Fibroblast of lung (primary cell): Measurements from ENCODE around the gene MYD88. TPM values are rescaled to one million over a fixed set of nuclear protein-coding genes. Genes with fewer than 3 reads are reported as not detected.
"Not testable (repeated sequence)": the region's sequence is repeated elsewhere in the genome, so short reads cannot be mapped to it uniquely, and the experiment has no call there.

Source experiments
- DNase-seq, 2 donors: peaks; one replicate each; pipeline versions ENCODE4 v3.0.0 to v3.0.0-alpha.2; 2010; ENCODE audit warnings: low read depth in 2 of 2
- H2AFZ ChIP-seq: 2 replicates; pipeline ENCODE4 v1.5.1; 2012; ENCODE audit warnings: low read length, control low read depth, inconsistent platforms
- H3K27ac ChIP-seq: 2 replicates; pipeline ENCODE4 v1.5.1; 2011; ENCODE audit warnings: low read length, control low read depth; ENCODE audit not compliant: insufficient read depth
- H3K27me3 ChIP-seq: 2 replicates; pipeline ENCODE4 v1.5.1; 2011; ENCODE audit warnings: mild to moderate bottlenecking, low read length; ENCODE audit not compliant: control insufficient read depth, insufficient read depth
- H3K36me3 ChIP-seq: 2 replicates; pipeline ENCODE4 v1.5.1; 2011; ENCODE audit warnings: low read length; ENCODE audit not compliant: control insufficient read depth, insufficient read depth
- H3K4me1 ChIP-seq: 2 replicates; pipeline ENCODE4 v1.5.1; 2011; ENCODE audit warnings: low read length; ENCODE audit not compliant: control insufficient read depth, insufficient read depth; ENCODE audit errors: extremely low read depth
- H3K4me2 ChIP-seq: 2 replicates; pipeline ENCODE4 v1.5.1; 2011; ENCODE audit warnings: low read length, control low read depth; ENCODE audit not compliant: insufficient read depth; ENCODE audit errors: extremely low read depth
- H3K4me3 ChIP-seq, 4 experiments: fragments of 200-600 bp in 1 of 4; sonication (generic) in 1 of 4; replicated peaks in 1 of 4; 2 replicates each; pipeline ENCODE4 v1.5.1; 2011 to 2016; ENCODE audit warnings: low read length in 4 of 4, low read depth in 3 of 4, mild to moderate bottlenecking in 3 of 4, control low read depth in 2 of 4, inconsistent platforms in 1 of 4, mixed read lengths in 1 of 4; ENCODE audit not compliant: insufficient read depth in 1 of 4; ENCODE audit errors: control extremely low read depth in 1 of 4
- H3K79me2 ChIP-seq: 2 replicates; pipeline ENCODE4 v1.5.1; 2012; ENCODE audit warnings: mild to moderate bottlenecking, low read length, inconsistent platforms; ENCODE audit not compliant: control insufficient read depth, insufficient read depth
- H3K9ac ChIP-seq: 2 replicates; pipeline ENCODE4 v1.5.1; 2011; ENCODE audit warnings: mild to moderate bottlenecking, low read length, control low read depth; ENCODE audit not compliant: insufficient read depth
- H3K9me3 ChIP-seq: 2 replicates; pipeline ENCODE4 v1.5.1; 2012; ENCODE audit warnings: low read depth, low read length; ENCODE audit not compliant: control insufficient read depth, insufficient read depth
- H4K20me1 ChIP-seq: 2 replicates; pipeline ENCODE4 v1.5.1; 2011; ENCODE audit warnings: low read length; ENCODE audit not compliant: control insufficient read depth, insufficient read depth; ENCODE audit errors: extremely low read depth
- CTCF ChIP-seq, 2 donors: IDR thresholded peaks in 1 of 2; conservative IDR thresholded peaks in 1 of 2; 1 replicate in 1 of 2; 2 replicates in 1 of 2; pipeline ENCODE4 v1.5.1; 2011 to 2012; ENCODE audit warnings: low read length in 2 of 2, control low read depth in 1 of 2, inconsistent platforms in 1 of 2, low read depth in 1 of 2, mild to moderate bottlenecking in 1 of 2
- EZH2 ChIP-seq: IDR thresholded peaks from 2 replicates; pipeline ENCODE4 v1.5.1; 2012; ENCODE audit warnings: low read length, control low read depth, mild to moderate bottlenecking; ENCODE audit errors: missing control alignments
- polyA plus RNA-seq, 2 donors: library from polyadenylated mRNA; depleted of rRNA in 1 of 2; stranded (reverse) in 1 of 2; unstranded in 1 of 2; fragments of >200 nt; gene quantifications; 2 replicates each; pipeline ENCODE4 v1.2.1, GENCODE V29; 2011 to 2012; ENCODE audit warnings: missing spikeins in 1 of 2
- total RNA-seq: library from RNA; depleted of rRNA; stranded (reverse); fragments of >200 nt; gene quantifications from 2 replicates; pipeline ENCODE4 v1.2.1, GENCODE V29; 2014

The MYD88 gene
- total and polyA plus RNA-seq, 2 donors (not counting 1 experiment from before 2014, with no cell fraction given), result 12.1 to 22.1 TPM

GRCh38 chr3:38158472-38158871, 20.0 kb downstream of the MYD88 start:
- Histone ChIP-seq H4K20me1 (no peaks in the 10 kb centered on the region), H2AFZ (no peak overlapping the region), H3K9ac (no peak overlapping the region), H3K4me2 (no peak overlapping the region), H3K79me2 (no peaks in the 10 kb centered on the region), H3K36me3 (no peaks in the 10 kb centered on the region), H3K27me3 (no peaks in the 10 kb centered on the region), H3K4me3 (no peak overlapping the region), H3K4me1 (no peaks in the 10 kb centered on the region), H3K9me3 (no peaks in the 10 kb centered on the region), H3K27ac (no peak overlapping the region)
- no peak for DNase-seq
- TF ChIP-seq CTCF (conservative IDR thresholded peaks at IDR 0.05 in 1 of 2, IDR thresholded peaks at IDR 0.05 in 1 of 2; ENCODE audit: low read depth in 1 of 2, low read length in 2 of 2) (no peak), EZH2 (no peak)

- not testable (repeated sequence) for H3K4me1 ChIP-seq, H3K4me3 ChIP-seq, H3K36me3 ChIP-seq, H2AFZ ChIP-seq, H4K20me1 ChIP-seq, DNase-seq, H3K9me3 ChIP-seq, H3K4me2 ChIP-seq, H3K27ac ChIP-seq, H3K27me3 ChIP-seq, H3K79me2 ChIP-seq, H3K9ac ChIP-seq
Measured at GRCh38 chr3:38160704-38161103, 22.2 kb downstream of the MYD88 start.

DNA sequence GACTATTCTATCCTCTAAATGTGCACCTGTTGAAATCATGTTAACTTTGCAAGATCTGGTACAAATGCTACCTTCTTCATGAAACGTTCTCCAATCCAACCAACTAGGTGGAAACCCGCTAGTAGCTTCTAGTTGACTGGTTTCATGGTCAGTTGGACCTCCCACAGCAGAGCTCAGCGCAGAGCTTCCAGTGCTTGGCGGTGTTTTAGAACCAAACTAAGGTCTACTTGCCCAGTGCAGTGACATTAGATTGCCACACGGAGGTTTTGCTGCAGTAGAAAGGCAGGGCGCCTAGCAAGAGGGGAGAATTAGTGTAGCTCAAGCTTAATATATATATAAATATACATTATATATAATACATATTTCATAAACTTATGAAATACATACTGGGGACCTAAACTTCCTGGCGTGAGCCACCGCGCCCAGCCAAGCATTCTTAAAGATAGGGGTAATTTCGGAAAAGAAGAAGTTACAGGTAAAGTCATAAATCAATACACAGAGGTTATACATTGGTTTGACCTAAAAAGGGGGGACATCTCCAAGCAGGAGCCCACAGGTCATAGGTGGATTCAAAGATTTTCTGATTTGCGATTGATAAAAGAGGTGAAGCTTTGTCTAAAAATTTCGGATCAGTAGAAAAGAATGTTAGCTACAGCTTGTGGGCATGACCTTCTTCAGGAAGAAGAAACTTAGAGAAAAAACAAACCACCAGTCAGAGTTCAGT, 24.8 kb downstream of the MYD88 start:
- no peak for DNase-seq
- Histone ChIP-seq H3K36me3 (no peaks in the 10 kb centered on the region), H3K4me3 (no peak overlapping the region), H3K4me2 (no peak overlapping the region), H4K20me1 (no peaks in the 10 kb centered on the region), H3K4me1 (peaks cover 5% of the 10 kb centered on the region), H3K9ac (no peak overlapping the region), H2AFZ (no peak overlapping the region), H3K9me3 (no peaks in the 10 kb centered on the region), H3K79me2 (peaks cover 28% of the 10 kb centered on the region), H3K27me3 (no peaks in the 10 kb centered on the region), H3K27ac (no peak overlapping the region)
- TF ChIP-seq CTCF (conservative IDR thresholded peaks at IDR 0.05 in 1 of 2, IDR thresholded peaks at IDR 0.05 in 1 of 2; ENCODE audit: low read depth in 1 of 2, low read length in 2 of 2) (no peak), EZH2 (no peak)
